Measurements from ENCODE around the gene RMI1. TPM values are rescaled to one million over a fixed set of nuclear protein-coding genes. Genes with fewer than 3 reads are reported as not detected.

Gene RMI1
- total RNA-seq (2013; cell fraction: nucleolus; rRNA removed) = 10.0 and 11.8 TPM in 2 replicates
- total RNA-seq (2014; rRNA removed) (5.8 and 7.0 TPM in 2 replicates), total RNA-seq (2014; rRNA removed; fragmentation: Illumina TruSeq; extraction: Trizol) (22.5 and 22.9 TPM in 2 replicates), total RNA-seq (2021) (18.0 and 19.4 TPM in 2 replicates), polyA plus RNA-seq (2011; rRNA removed) (3.6 and 4.9 TPM in 2 replicates), polyA plus RNA-seq (2014; fragmentation: Illumina TruSeq; extraction: Trizol) (27.4 and 32.6 TPM in 2 replicates), polyA plus RNA-seq (2014; fragmentation: Nextera tagmentation; extraction: Ambion mirVana) (10 to 100 TPM; 12.0 to 12.8 TPM), polyA plus RNA-seq (2014; rRNA removed) (7.8 and 8.5 TPM in 2 replicates), polyA plus RNA-seq (2016; fragmentation: Nextera tagmentation; extraction: Ambion mirVana) (10 to 100 TPM; 28.4 to 34.1 TPM), polyA minus RNA-seq (2011; rRNA and poly(A)+ RNA removed) (4.3 and 8.5 TPM in 2 replicates), Bru-seq, nascent RNA (percentile 73 among the genes with signal in this experiment), BruChase-seq, experiment 1, labeled RNA remaining after a 6-hour chase (percentile 59 among the genes with signal in this experiment), BruChase-seq, experiment 2, labeled RNA remaining after a 2-hour chase (percentile 70 among the genes with signal in this experiment)
- 2.4 TPM for polyA plus RNA-seq (2011; ENCODE audit: low read depth)
- 1.7 and 2.8 TPM in 2 replicates for polyA plus RNA-seq (2011; cell fraction: cytosol; rRNA removed)
- 2.1 and 3.6 TPM in 2 replicates for polyA plus RNA-seq (2011; cell fraction: nucleus; rRNA removed)
- 5.1 and 8.7 TPM in 2 replicates for polyA plus RNA-seq (2012)
- polyA minus RNA-seq (2011; cell fraction: cytosol; rRNA and poly(A)+ RNA removed) = 5.8 and 6.0 TPM in 2 replicates
- polyA minus RNA-seq (2011; cell fraction: nucleus; rRNA and poly(A)+ RNA removed) = 1.3 and 2.2 TPM in 2 replicates
- long read RNA-seq, experiment 1, partial matches to known transcripts = 1 of 5 reads
- long read RNA-seq, experiment 1, other reads (novel, unspliced or antisense) = 1 of 5 reads
- long read RNA-seq, experiment 2, transcript RMI1-201 (3 exons, 3,420 nt) = minor isoform, 16 of 54 reads
- long read RNA-seq, experiment 2, transcript RMI1-202 (3 exons, 1,553 nt) = major isoform, 26 of 54 reads
- long read RNA-seq, experiment 2, partial matches to known transcripts = 2 of 54 reads
- long read RNA-seq, experiment 2, other reads (novel, unspliced or antisense) = 10 of 54 reads

- H3K79me2 ChIP-seq (ENCODE audit: control insufficient read depth, insufficient read depth, low read length) = peaks cover 99% of the 10 kb centered on the region
- ATAC-seq (peak; percentile 77), DNase-seq (ENCODE audit: low read depth, low spot score) (peak; percentile 90), FAIRE-seq (no peak)
- intact Hi-C loops (cut with micrococcal nuclease; ENCODE audit: unreplicated experiment) (loop anchor here (1.0 to 5.0 kb wide), 3 partner anchors 59 to 312 kb away; partner anchors contain the start of genes KIF27 and UBQLN1), in situ Hi-C loops (cut with MboI) (loop anchor here (25.0 kb wide), 1 partner anchor 782 kb away; no protein-coding TSS in a partner anchor)
- SMC1A ChIA-PET (ENCODE audit: uncharacterized antibody, unreplicated experiment) = interaction anchor here (0.9 to 1.2 kb wide), 2 partner anchors 25 to 281 kb away, joined by 3 to 4 read pairs; no protein-coding TSS in a partner anchor
- peak within 1 kb of the TSS; percentile 98 for H3K9ac ChIP-seq (ENCODE audit: control insufficient read depth, insufficient read depth, low read length)
- peaks cover 2% of the 10 kb centered on the region; the same call in 1 of the 2 replicates for H3K4me1 ChIP-seq (ENCODE audit: control insufficient read depth, insufficient read depth, low read length)
- H3K36me3 ChIP-seq (ENCODE audit: control insufficient read depth in 2 of 2, insufficient read depth in 2 of 2, low read length in 1 of 2) = peaks cover 0 to 17% of the 10 kb centered on the region in 2 experiments; a peak in 3 of 4 replicates
- peak within 1 kb of the TSS; percentile 72 for H3K4me3 ChIP-seq
- POLR2A ChIA-PET = interaction anchor here (0.6 to 2.7 kb wide), 14 partner anchors 8 to 1678 kb away, joined by 3 to 12 read pairs (median 5); partner anchors contain the start of genes KIF27 and UBQLN1
- peak within 1 kb of the TSS; percentile 52 for H3K4me2 ChIP-seq (ENCODE audit: control insufficient read depth, insufficient read depth)
- RAD21 ChIA-PET (ENCODE audit: unreplicated experiment) = interaction anchor here (0.6 to 2.1 kb wide), 12 partner anchors 11 to 335 kb away, joined by 3 to 8 read pairs (median 4); partner anchors contain the start of genes KIF27 and UBQLN1
- H3K9me3 ChIP-seq (replicated peaks; ENCODE audit: control insufficient read depth, insufficient read depth, low read length) = no peaks in the 10 kb centered on the region; the same call in 2 of the 3 replicates
- CTCF ChIA-PET = interaction anchor here (0.5 to 1.0 kb wide), 6 partner anchors 17 to 1755 kb away, joined by 3 to 4 read pairs (median 3); no protein-coding TSS in a partner anchor
- H3K27me3 ChIP-seq (replicated peaks in 1 of 2; ENCODE audit: control insufficient read depth in 2 of 2, insufficient read depth in 2 of 2, low read length in 1 of 2) = no peaks in the 10 kb centered on the region
- under 1% methylated on average over 61 of the region's 69 CpGs for WGBS (ENCODE audit: insufficient coverage, insufficient replicate concordance, low lambda C conversion rate, missing lambda C conversion rate)
- peak within 1 kb of the TSS; percentile 94 for H3K27ac ChIP-seq (ENCODE audit: control insufficient read depth, insufficient read depth)
- peak within 1 kb of the TSS; percentile 93 for H2AFZ ChIP-seq (ENCODE audit: control insufficient read depth, low read depth, low read length)
- no TSS peak for BruUV-seq (replicated peaks)
- H4K20me1 ChIP-seq (ENCODE audit: control insufficient read depth, insufficient read depth) = peaks cover 6% of the 10 kb centered on the region; the same call in 1 of the 2 replicates
- no peak for TF ChIP-seq ZSCAN29 (IDR thresholded peaks at IDR 0.05)
- peak; percentile 98; the same call in 1 of the 2 replicates for TF ChIP-seq RB1 (IDR thresholded peaks at IDR 0.05; ENCODE audit: borderline replicate concordance)
- peak in 1 of 2 experiments; percentile 7; a peak in 1 of 4 replicates for TF ChIP-seq EP300 (IDR thresholded peaks at IDR 0.05; ENCODE audit: borderline replicate concordance in 1 of 2, control insufficient read depth in 1 of 2, low read depth in 2 of 2, low read length in 2 of 2)
- no peak for TF ChIP-seq CUX1 (IDR thresholded peaks at IDR 0.05; ENCODE audit: insufficient replicate concordance, low read depth, low read length)
- no peak; the same call in 1 of the 2 replicates for TF ChIP-seq ATF2 (IDR thresholded peaks at IDR 0.05; ENCODE audit: low read length)
- TF ChIP-seq LARP7 (IDR thresholded peaks at IDR 0.05) = peak; percentile 60
- TF ChIP-seq NFYB (IDR thresholded peaks at IDR 0.05; ENCODE audit: insufficient read depth, low read depth, low read length) = no peak
- TF ChIP-seq FOXM1 (IDR thresholded peaks at IDR 0.05; ENCODE audit: low read depth, low read length) = 0 out of 2 replicates have a peak, but pooled peaks have one; percentile 35
- no peak for TF ChIP-seq SUZ12 (IDR thresholded peaks at IDR 0.05; ENCODE audit: unreplicated experiment)
- no peak for TF ChIP-seq ZNF24 (IDR thresholded peaks at IDR 0.05)
These were observed at the start of gene RMI1 for GRCh38 chr9:83980395-83981125. Gene RMI1 (plus strand): TSS chr9:83980805. CDS start chr9:84000987, 20,182 bp downstream.
